SK-N-SH treated with all-trans-retinoic acid at 6 μM for 48 hours (cell line): ENCODE measurements around the gene JARID2.

Experiments used
- ATAC-seq: fragments of 200-7000 bp; cut with Tn5 transposase; 3 replicates; pipeline ENCODE4 v1.9.1; 2020; ENCODE audit warnings: mild to moderate bottlenecking, moderate library complexity
- CSDC2 ChIP-seq: fragments of 250-450 bp; sonication (Bioruptor Pico); IDR thresholded peaks from 2 replicates; pipeline ENCODE4 v1.5.0; 2020; ENCODE audit warnings: mild to moderate bottlenecking, moderate library complexity
- CSRNP3 ChIP-seq: fragments of 250-450 bp; sonication (Bioruptor Pico); IDR thresholded peaks from 2 replicates; pipeline ENCODE4 v1.5.1; 2021; ENCODE audit warnings: mild to moderate bottlenecking, moderate library complexity
- GLIS3 ChIP-seq: fragments of 250-450 bp; sonication (Bioruptor Pico); IDR thresholded peaks from 2 replicates; pipeline ENCODE4 v1.5.0; 2020; ENCODE audit warnings: mild to moderate bottlenecking, moderate library complexity
- ISL1 ChIP-seq: fragments of 250-450 bp; sonication (Bioruptor Pico); IDR thresholded peaks from 2 replicates; pipeline ENCODE4 v2.1.2; 2022; ENCODE audit warnings: mild to moderate bottlenecking, moderate library complexity
- OSR1 ChIP-seq: fragments of 250-450 bp; sonication (Bioruptor Pico); IDR thresholded peaks from 2 replicates; pipeline ENCODE4 v1.8.0; 2022; ENCODE audit warnings: moderate library complexity, mild to moderate bottlenecking, inconsistent platforms
- PATZ1 ChIP-seq: fragments of 250-450 bp; sonication (Bioruptor Pico); IDR thresholded peaks from 2 replicates; pipeline ENCODE4 v1.8.0; 2020; ENCODE audit warnings: mild to moderate bottlenecking, moderate library complexity, borderline replicate concordance
- POU6F1 ChIP-seq: fragments of 250-450 bp; sonication (Bioruptor Pico); IDR thresholded peaks from 2 replicates; pipeline ENCODE4 v1.8.0; 2021; ENCODE audit warnings: low read depth, mild to moderate bottlenecking, moderate library complexity, borderline replicate concordance
- PPARA ChIP-seq: fragments of 250-450 bp; sonication (Bioruptor Pico); IDR thresholded peaks from 2 replicates; pipeline ENCODE4 v1.5.0; 2020; ENCODE audit warnings: mild to moderate bottlenecking, borderline replicate concordance
- RARB ChIP-seq: fragments of 250-450 bp; sonication (Bioruptor Pico); IDR thresholded peaks from 2 replicates; pipeline ENCODE4 v1.8.0; 2021; ENCODE audit warnings: mild to moderate bottlenecking, moderate library complexity
- SNAI2 ChIP-seq: fragments of 250-450 bp; sonication (Bioruptor Pico); IDR thresholded peaks from 2 replicates; pipeline ENCODE4 v1.5.0; 2020; ENCODE audit warnings: mild to moderate bottlenecking, moderate library complexity
- TCF4 ChIP-seq: fragments of 250-450 bp; sonication (Bioruptor Pico); IDR thresholded peaks from 2 replicates; pipeline ENCODE4 v1.8.0; 2021; ENCODE audit warnings: mild to moderate bottlenecking, moderate library complexity, borderline replicate concordance
- TOX ChIP-seq: fragments of 250-450 bp; sonication (Bioruptor Pico); IDR thresholded peaks from 2 replicates; pipeline ENCODE4 v1.8.0; 2021; ENCODE audit warnings: mild to moderate bottlenecking, moderate library complexity, borderline replicate concordance
- TSHZ2 ChIP-seq: fragments of 250-450 bp; sonication (Bioruptor Pico); IDR thresholded peaks from 2 replicates; pipeline ENCODE4 v1.5.0; 2020; ENCODE audit warnings: mild to moderate bottlenecking, moderate library complexity
- ZC3H10 ChIP-seq: fragments of 250-450 bp; sonication (Bioruptor Pico); IDR thresholded peaks from 2 replicates; pipeline ENCODE4 v1.5.1; 2021; ENCODE audit warnings: mild to moderate bottlenecking, moderate library complexity
- ZFP3 ChIP-seq: fragments of 250-450 bp; sonication (Bioruptor Pico); IDR thresholded peaks from 2 replicates; pipeline ENCODE4 v1.5.0; 2020; ENCODE audit warnings: mild to moderate bottlenecking, moderate library complexity
- ZFP30 ChIP-seq: fragments of 450-650 bp; formaldehyde crosslinking; IDR thresholded peaks from 2 replicates; pipeline ENCODE4 v1.5.0; 2022; ENCODE audit warnings: mild to moderate bottlenecking, moderate library complexity
- ZNF70 ChIP-seq: fragments of 450-650 bp; formaldehyde crosslinking; IDR thresholded peaks from 2 replicates; pipeline ENCODE4 v1.5.0; 2020; ENCODE audit warnings: mild to moderate bottlenecking, moderate library complexity
- ZNF8 ChIP-seq: fragments of 450-650 bp; formaldehyde crosslinking; IDR thresholded peaks from 2 replicates; pipeline ENCODE4 v1.5.0; 2020; ENCODE audit warnings: mild to moderate bottlenecking, moderate library complexity

JARID2 gene

GRCh38 chr6:15411766-15412165 lies 165.9 kb downstream of the JARID2 start:
- ATAC-seq, result no peak
- TF ChIP-seq CSRNP3 (CRISPR knock-in tag), result no peak
- TF ChIP-seq ZNF8 (CRISPR knock-in tag), result no peak
- no peak for TF ChIP-seq ZFP3
- no peak for TF ChIP-seq GLIS3 (CRISPR knock-in tag)
- no peak for TF ChIP-seq SNAI2 (CRISPR knock-in tag)
- no peak for TF ChIP-seq ZC3H10 (CRISPR knock-in tag)
- TF ChIP-seq TCF4 (CRISPR knock-in tag), result no peak
- TF ChIP-seq RARB, result no peak
- TF ChIP-seq PATZ1 (CRISPR knock-in tag), result no peak

- no peak for ATAC-seq
- TF ChIP-seq SNAI2 (CRISPR knock-in tag) (no peak), RARB (no peak), PATZ1 (CRISPR knock-in tag) (no peak), PPARA (CRISPR knock-in tag) (no peak), TOX (CRISPR knock-in tag) (no peak), ZFP30 (CRISPR knock-in tag) (no peak), ZFP3 (no peak), CSRNP3 (CRISPR knock-in tag) (no peak), TSHZ2 (CRISPR knock-in tag) (no peak), CSDC2 (CRISPR knock-in tag) (no peak), OSR1 (CRISPR knock-in tag) (no peak), POU6F1 (no peak), ISL1 (CRISPR knock-in tag) (no peak)
Measured at GRCh38 chr6:15412767-15413166, 166.9 kb downstream of the JARID2 start.

GRCh38 chr6:15413466-15414234 lies 167.8 kb downstream of the JARID2 start:
- ATAC-seq, result no peak
- TF ChIP-seq ZNF70 (CRISPR knock-in tag), result no peak
